ENCODE results near the gene PRKN.

PRKN gene

GRCh38 chr6:162388383-162388777, 339.2 kb downstream of the PRKN start:
- no peaks in the 10 kb centered on the region for H3K4me1 ChIP-seq (ENCODE audit: control insufficient read depth, insufficient read depth, low read length, poor library complexity, severe bottlenecking)
- H3K36me3 ChIP-seq (ENCODE audit: control insufficient read depth, insufficient read depth, low read length), result no peaks in the 10 kb centered on the region
- H3K27ac ChIP-seq (ENCODE audit: insufficient read depth, low read length, poor library complexity, severe bottlenecking), result no peak overlapping the region
- DNase-seq, result no peak
- H3K9me3 ChIP-seq (ENCODE audit: control insufficient read depth, low read length), result no peaks in the 10 kb centered on the region
- no peaks in the 10 kb centered on the region for H3K27me3 ChIP-seq (replicated peaks; ENCODE audit: control insufficient read depth, insufficient read depth, low read length, poor library complexity, severe bottlenecking)
- no peak overlapping the region for H3K4me3 ChIP-seq (ENCODE audit: insufficient read depth, low read depth, low read length, poor library complexity, severe bottlenecking)

GRCh38 chr6:162387718-162388382, 339.7 kb downstream of the PRKN start:
- Histone ChIP-seq H3K4me3 (ENCODE audit: insufficient read depth, low read depth, low read length, poor library complexity, severe bottlenecking) (no peak overlapping the region), H3K36me3 (ENCODE audit: control insufficient read depth, insufficient read depth, low read length) (no peaks in the 10 kb centered on the region), H3K27me3 (replicated peaks; ENCODE audit: control insufficient read depth, insufficient read depth, low read length, poor library complexity, severe bottlenecking) (no peaks in the 10 kb centered on the region), H3K9me3 (ENCODE audit: control insufficient read depth, low read length) (no peaks in the 10 kb centered on the region), H3K4me1 (ENCODE audit: control insufficient read depth, insufficient read depth, low read length, poor library complexity, severe bottlenecking) (no peaks in the 10 kb centered on the region), H3K27ac (ENCODE audit: insufficient read depth, low read length, poor library complexity, severe bottlenecking) (no peak overlapping the region)
- no peak for DNase-seq

GRCh38 chr6:162385980-162386379, 341.6 kb downstream of the PRKN start:
- DNase-seq, result no peak
- Histone ChIP-seq H3K9me3 (ENCODE audit: control insufficient read depth, low read length) (no peaks in the 10 kb centered on the region), H3K36me3 (ENCODE audit: control insufficient read depth, insufficient read depth, low read length) (no peaks in the 10 kb centered on the region), H3K4me3 (ENCODE audit: insufficient read depth, low read depth, low read length, poor library complexity, severe bottlenecking) (no peak overlapping the region), H3K27ac (ENCODE audit: insufficient read depth, low read length, poor library complexity, severe bottlenecking) (no peak overlapping the region), H3K27me3 (replicated peaks; ENCODE audit: control insufficient read depth, insufficient read depth, low read length, poor library complexity, severe bottlenecking) (no peaks in the 10 kb centered on the region), H3K4me1 (ENCODE audit: control insufficient read depth, insufficient read depth, low read length, poor library complexity, severe bottlenecking) (no peaks in the 10 kb centered on the region)

- no peaks in the 10 kb centered on the region for H3K27me3 ChIP-seq (replicated peaks; ENCODE audit: control insufficient read depth, insufficient read depth, low read length, poor library complexity, severe bottlenecking)
- H3K4me1 ChIP-seq (ENCODE audit: control insufficient read depth, insufficient read depth, low read length, poor library complexity, severe bottlenecking), result no peaks in the 10 kb centered on the region
- H3K4me3 ChIP-seq (ENCODE audit: insufficient read depth, low read depth, low read length, poor library complexity, severe bottlenecking), result no peak overlapping the region
- DNase-seq, result no peak
- no peaks in the 10 kb centered on the region for H3K9me3 ChIP-seq (ENCODE audit: control insufficient read depth, low read length)
- no peak overlapping the region for H3K27ac ChIP-seq (ENCODE audit: insufficient read depth, low read length, poor library complexity, severe bottlenecking)
- no peaks in the 10 kb centered on the region for H3K36me3 ChIP-seq (ENCODE audit: control insufficient read depth, insufficient read depth, low read length)
These were observed 347.7 kb downstream of the PRKN start for GRCh38 chr6:162379757-162380409.

DNA sequence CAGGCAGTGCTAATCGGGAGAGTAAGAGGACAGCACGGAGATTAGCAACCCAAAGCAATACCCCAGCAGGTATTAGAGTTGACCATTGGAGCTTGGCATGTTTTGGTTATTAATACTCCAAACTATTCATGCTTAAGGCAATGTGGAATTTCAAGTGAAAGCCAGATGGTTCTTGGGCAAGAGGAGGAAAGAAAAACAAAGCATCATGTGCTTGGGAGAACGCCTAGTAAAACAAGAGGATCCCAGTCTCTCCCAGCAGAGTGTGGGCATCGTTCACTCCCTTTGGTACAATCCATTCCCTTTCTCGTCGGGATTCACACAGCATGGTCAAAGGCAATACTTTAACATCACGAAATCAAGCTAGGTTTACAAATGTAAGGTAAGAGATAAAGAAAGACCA, 349.8 kb downstream of the PRKN start:
- H3K27me3 ChIP-seq (replicated peaks; ENCODE audit: control insufficient read depth, insufficient read depth, low read length, poor library complexity, severe bottlenecking), result no peaks in the 10 kb centered on the region
- H3K36me3 ChIP-seq (ENCODE audit: control insufficient read depth, insufficient read depth, low read length), result no peaks in the 10 kb centered on the region
- no peak for DNase-seq
- no peak overlapping the region for H3K27ac ChIP-seq (ENCODE audit: insufficient read depth, low read length, poor library complexity, severe bottlenecking)
- H3K4me1 ChIP-seq (ENCODE audit: control insufficient read depth, insufficient read depth, low read length, poor library complexity, severe bottlenecking), result no peaks in the 10 kb centered on the region
- no peak overlapping the region for H3K4me3 ChIP-seq (ENCODE audit: insufficient read depth, low read depth, low read length, poor library complexity, severe bottlenecking)
- no peaks in the 10 kb centered on the region for H3K9me3 ChIP-seq (ENCODE audit: control insufficient read depth, low read length)

DNA sequence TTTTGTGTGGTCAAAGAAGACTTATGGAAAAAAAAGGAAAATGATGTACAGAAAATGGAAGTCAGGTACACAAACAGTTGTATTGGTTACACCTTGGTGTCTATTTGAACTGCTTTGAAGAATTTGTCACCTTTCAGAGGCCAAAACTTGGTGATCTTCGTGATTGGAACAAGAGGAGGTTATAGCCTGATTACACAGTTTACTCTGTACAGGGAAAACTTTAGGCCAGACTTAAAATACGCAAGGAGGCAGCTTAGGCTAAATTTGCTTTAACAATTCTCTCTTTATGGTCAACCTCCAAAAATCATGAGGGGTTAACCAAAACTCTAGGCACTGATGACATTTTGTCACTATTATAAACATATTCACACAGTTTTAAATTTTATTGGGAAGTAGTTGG, 353.7 kb downstream of the PRKN start:
- H3K4me1 ChIP-seq (ENCODE audit: control insufficient read depth, insufficient read depth, low read length, poor library complexity, severe bottlenecking), result no peaks in the 10 kb centered on the region
- DNase-seq, result no peak
- H3K9me3 ChIP-seq (ENCODE audit: control insufficient read depth, low read length), result no peaks in the 10 kb centered on the region
- H3K27ac ChIP-seq (ENCODE audit: insufficient read depth, low read length, poor library complexity, severe bottlenecking), result no peak overlapping the region
- H3K36me3 ChIP-seq (ENCODE audit: control insufficient read depth, insufficient read depth, low read length), result no peaks in the 10 kb centered on the region
- no peaks in the 10 kb centered on the region for H3K27me3 ChIP-seq (replicated peaks; ENCODE audit: control insufficient read depth, insufficient read depth, low read length, poor library complexity, severe bottlenecking)
- no peak overlapping the region for H3K4me3 ChIP-seq (ENCODE audit: insufficient read depth, low read depth, low read length, poor library complexity, severe bottlenecking)

GRCh38 chr6:162373192-162373591, 354.4 kb downstream of the PRKN start:
- H3K36me3 ChIP-seq (ENCODE audit: control insufficient read depth, insufficient read depth, low read length), result no peaks in the 10 kb centered on the region
- H3K27me3 ChIP-seq (replicated peaks; ENCODE audit: control insufficient read depth, insufficient read depth, low read length, poor library complexity, severe bottlenecking), result no peaks in the 10 kb centered on the region
- no peaks in the 10 kb centered on the region for H3K9me3 ChIP-seq (ENCODE audit: control insufficient read depth, low read length)
- no peak overlapping the region for H3K27ac ChIP-seq (ENCODE audit: insufficient read depth, low read length, poor library complexity, severe bottlenecking)
- DNase-seq, result no peak
- H3K4me1 ChIP-seq (ENCODE audit: control insufficient read depth, insufficient read depth, low read length, poor library complexity, severe bottlenecking), result no peaks in the 10 kb centered on the region
- no peak overlapping the region for H3K4me3 ChIP-seq (ENCODE audit: insufficient read depth, low read depth, low read length, poor library complexity, severe bottlenecking)

DNA sequence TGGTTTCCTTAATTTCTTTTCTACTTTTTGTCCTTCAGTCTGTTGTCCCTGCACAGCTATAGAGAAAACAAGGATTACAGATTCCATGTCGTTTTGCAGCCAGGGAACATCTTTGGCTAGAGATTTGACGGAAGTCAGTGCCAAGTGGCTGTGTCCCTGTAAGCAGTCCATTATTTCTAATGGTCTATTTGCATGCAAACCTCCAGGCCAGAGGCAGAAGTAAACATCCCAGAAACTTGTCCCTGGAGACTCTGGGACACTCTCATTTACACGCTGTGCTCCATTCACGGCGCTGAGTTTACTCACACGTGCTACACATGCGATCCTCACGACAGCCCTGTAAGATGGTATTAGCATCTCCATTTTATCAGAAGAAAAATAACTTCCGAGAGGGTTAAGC, 355.5 kb downstream of the PRKN start:
- Histone ChIP-seq H3K27me3 (replicated peaks; ENCODE audit: control insufficient read depth, insufficient read depth, low read length, poor library complexity, severe bottlenecking) (no peaks in the 10 kb centered on the region), H3K4me1 (ENCODE audit: control insufficient read depth, insufficient read depth, low read length, poor library complexity, severe bottlenecking) (no peaks in the 10 kb centered on the region)

DNA sequence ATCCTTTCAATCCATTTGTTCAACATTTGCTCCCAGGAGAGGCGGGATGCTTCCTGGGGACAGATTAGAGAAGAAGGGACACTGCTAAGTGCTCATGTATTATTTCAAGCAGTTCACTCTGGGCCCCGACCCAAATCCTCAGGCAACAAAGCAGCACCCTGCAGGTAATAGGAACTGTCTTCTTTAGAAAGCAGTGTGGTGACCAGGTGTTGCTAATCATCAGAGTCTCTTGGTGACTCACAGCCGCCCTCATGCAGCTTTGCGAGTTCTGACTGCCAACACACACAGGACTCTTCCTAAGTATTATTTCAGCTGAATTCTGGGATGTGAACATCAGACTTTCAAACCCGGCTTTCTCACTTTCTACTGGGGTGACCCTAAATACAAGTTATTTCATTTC, 356.4 kb downstream of the PRKN start:
- DNase-seq, result no peak

More for the DNA sequence above, 355.5 kb downstream of the PRKN start:
- Histone ChIP-seq H3K4me3 (ENCODE audit: insufficient read depth, low read depth, low read length, poor library complexity, severe bottlenecking) (no peak overlapping the region), H3K27ac (ENCODE audit: insufficient read depth, low read length, poor library complexity, severe bottlenecking) (no peak overlapping the region), H3K36me3 (ENCODE audit: control insufficient read depth, insufficient read depth, low read length) (no peaks in the 10 kb centered on the region), H3K9me3 (ENCODE audit: control insufficient read depth, low read length) (no peaks in the 10 kb centered on the region)
- DNase-seq, result no peak

GRCh38 chr6:162369091-162369490, 358.5 kb downstream of the PRKN start:
- Histone ChIP-seq H3K4me1 (ENCODE audit: control insufficient read depth, insufficient read depth, low read length, poor library complexity, severe bottlenecking) (no peaks in the 10 kb centered on the region), H3K9me3 (ENCODE audit: control insufficient read depth, low read length) (no peaks in the 10 kb centered on the region), H3K4me3 (ENCODE audit: insufficient read depth, low read depth, low read length, poor library complexity, severe bottlenecking) (no peak overlapping the region), H3K27ac (ENCODE audit: insufficient read depth, low read length, poor library complexity, severe bottlenecking) (no peak overlapping the region), H3K27me3 (replicated peaks; ENCODE audit: control insufficient read depth, insufficient read depth, low read length, poor library complexity, severe bottlenecking) (no peaks in the 10 kb centered on the region), H3K36me3 (ENCODE audit: control insufficient read depth, insufficient read depth, low read length) (no peaks in the 10 kb centered on the region)
- no peak for DNase-seq

More for the DNA sequence above, 356.4 kb downstream of the PRKN start:
- H3K36me3 ChIP-seq (ENCODE audit: control insufficient read depth, insufficient read depth, low read length), result no peaks in the 10 kb centered on the region
- H3K4me3 ChIP-seq (ENCODE audit: insufficient read depth, low read depth, low read length, poor library complexity, severe bottlenecking), result no peak overlapping the region
- no peaks in the 10 kb centered on the region for H3K9me3 ChIP-seq (ENCODE audit: control insufficient read depth, low read length)
- no peaks in the 10 kb centered on the region for H3K4me1 ChIP-seq (ENCODE audit: control insufficient read depth, insufficient read depth, low read length, poor library complexity, severe bottlenecking)
- H3K27me3 ChIP-seq (replicated peaks; ENCODE audit: control insufficient read depth, insufficient read depth, low read length, poor library complexity, severe bottlenecking), result no peaks in the 10 kb centered on the region
- H3K27ac ChIP-seq (ENCODE audit: insufficient read depth, low read length, poor library complexity, severe bottlenecking), result no peak overlapping the region

Measured in effector memory CD4-positive, alpha-beta T cell (primary cell).